ENCODE results near the gene DVL2. TPM values are rescaled to one million over a fixed set of nuclear protein-coding genes. Genes with fewer than 3 reads are reported as not detected.
A peak's percentile ranks its signal among the peaks of the same experiment; 100 is the strongest.

Gene DVL2
- total and polyA plus RNA-seq, 9 donors = 8.2 to 80.6 (median 55.8) TPM

GRCh38 chr17:7219812-7220592 is 14.3 kb downstream of the DVL2 start, which contains the start of the genes ACADVL and DLG4:
Gene ACADVL, plus strand, starts transcription at chr17:7219938. Its CDS starts 47 bp downstream, at chr17:7219985.
Gene DLG4, minus strand, starts transcription at chr17:7219836.
- DNase-seq = peak; percentile 93 to 95 (median 95)
- Histone ChIP-seq H3K4me1 (ENCODE audit: insufficient read depth) (peaks cover 16% of the 10 kb centered on the region), H3K36me3 (no peaks in the 10 kb centered on the region), H3K9me3 (no peaks in the 10 kb centered on the region), H3K27ac (peak within 1 kb of the TSS; percentile 92 to 95), H3K4me3 (peak within 1 kb of the TSS; percentile 98), H3K27me3 (no peaks in the 10 kb centered on the region)
- intact Hi-C loops (cut with DNase I) = no loop called here
- 1% methylated on average over 47 to 63 of the region's 63 CpGs for WGBS, 3 donors
- TF ChIP-seq POLR2A (IDR thresholded peaks at IDR 0.05) (peak; percentile 85), EP300 (IDR thresholded peaks at IDR 0.05) (no peak)
- TF ChIP-seq, protein P1, sequence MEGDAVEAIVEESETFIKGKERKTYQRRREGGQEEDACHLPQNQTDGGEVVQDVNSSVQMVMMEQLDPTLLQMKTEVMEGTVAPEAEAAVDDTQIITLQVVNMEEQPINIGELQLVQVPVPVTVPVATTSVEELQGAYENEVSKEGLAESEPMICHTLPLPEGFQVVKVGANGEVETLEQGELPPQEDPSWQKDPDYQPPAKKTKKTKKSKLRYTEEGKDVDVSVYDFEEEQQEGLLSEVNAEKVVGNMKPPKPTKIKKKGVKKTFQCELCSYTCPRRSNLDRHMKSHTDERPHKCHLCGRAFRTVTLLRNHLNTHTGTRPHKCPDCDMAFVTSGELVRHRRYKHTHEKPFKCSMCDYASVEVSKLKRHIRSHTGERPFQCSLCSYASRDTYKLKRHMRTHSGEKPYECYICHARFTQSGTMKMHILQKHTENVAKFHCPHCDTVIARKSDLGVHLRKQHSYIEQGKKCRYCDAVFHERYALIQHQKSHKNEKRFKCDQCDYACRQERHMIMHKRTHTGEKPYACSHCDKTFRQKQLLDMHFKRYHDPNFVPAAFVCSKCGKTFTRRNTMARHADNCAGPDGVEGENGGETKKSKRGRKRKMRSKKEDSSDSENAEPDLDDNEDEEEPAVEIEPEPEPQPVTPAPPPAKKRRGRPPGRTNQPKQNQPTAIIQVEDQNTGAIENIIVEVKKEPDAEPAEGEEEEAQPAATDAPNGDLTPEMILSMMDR (IDR thresholded peaks at IDR 0.05) = peak in 2 of 3 donors; percentile 12 to 14

DNA sequence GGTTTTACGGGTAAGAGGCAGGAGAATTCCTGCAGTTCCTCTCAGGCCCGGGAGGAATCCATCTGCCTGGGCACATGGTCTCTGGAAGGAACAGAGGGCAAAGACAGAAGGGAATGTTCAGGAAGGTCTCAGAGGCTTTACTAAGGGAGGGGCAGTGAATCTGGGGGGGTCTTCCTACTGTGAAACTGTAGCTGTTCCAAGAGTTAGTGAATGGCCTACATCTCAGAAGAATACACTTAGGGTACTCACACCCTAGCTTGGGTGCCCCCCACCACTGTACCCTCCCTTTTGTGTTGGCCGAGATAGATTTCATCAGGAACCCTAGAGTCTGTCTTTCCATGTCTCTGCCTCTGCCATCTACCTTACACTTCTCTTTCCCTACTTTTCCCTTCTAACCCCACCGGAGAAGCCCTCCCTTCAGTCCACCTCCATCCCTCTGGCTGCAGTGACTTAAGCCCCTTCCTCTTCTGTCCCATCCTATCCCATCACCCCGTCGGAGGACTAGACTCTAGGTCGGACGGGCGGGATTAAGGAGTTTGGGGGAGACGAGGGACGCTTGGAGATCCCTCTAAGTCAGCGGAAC is 15.0 kb downstream of the DVL2 start:
- peaks cover 16% of the 10 kb centered on the region for H3K4me1 ChIP-seq (ENCODE audit: insufficient read depth)
- peak overlapping the region; percentile 47 to 95 for H3K27ac ChIP-seq
- intact Hi-C loops (cut with DNase I) = no loop called here
- H3K36me3 ChIP-seq = no peaks in the 10 kb centered on the region
- peak overlapping the region; percentile 98 for H3K4me3 ChIP-seq
- 14 to 15% (median 15%) methylated on average over 12 of the region's 12 CpGs for WGBS, 3 donors
- DNase-seq = no peak
- no peaks in the 10 kb centered on the region for H3K27me3 ChIP-seq
- H3K9me3 ChIP-seq = no peaks in the 10 kb centered on the region
- TF ChIP-seq, protein P1 (IDR thresholded peaks at IDR 0.05) = no peak
- TF ChIP-seq POLR2A (IDR thresholded peaks at IDR 0.05) (no peak), EP300 (IDR thresholded peaks at IDR 0.05) (no peak)

DNA sequence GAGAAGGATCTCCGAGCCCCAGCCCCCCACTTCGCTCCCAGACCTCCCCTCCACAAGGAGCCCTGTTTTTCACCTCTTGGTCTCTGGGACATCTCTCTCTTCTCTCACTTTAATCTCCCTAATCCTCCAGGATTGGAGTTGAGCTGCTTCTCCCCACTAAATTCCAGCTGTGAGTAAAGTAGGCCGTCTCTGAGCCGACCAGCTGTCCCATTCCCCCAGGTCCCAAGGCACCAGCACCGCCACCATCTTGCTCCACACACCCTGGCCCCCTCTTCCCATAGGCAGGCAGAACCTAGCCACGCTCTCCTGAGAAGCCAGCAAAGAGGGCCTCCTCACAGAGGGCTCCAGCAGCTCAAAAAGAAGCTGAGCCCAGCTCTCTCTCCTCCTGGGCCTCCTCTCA is 15.6 kb downstream of the DVL2 start:
- intact Hi-C loops (cut with DNase I) = no loop called here
- DNase-seq = peak in 1 of 5 donors; percentile 33
- H3K27me3 ChIP-seq = no peaks in the 10 kb centered on the region
- no peak for TF ChIP-seq EP300 (IDR thresholded peaks at IDR 0.05)
- TF ChIP-seq, protein P1 (IDR thresholded peaks at IDR 0.05) = no peak
- no peak for TF ChIP-seq POLR2A (IDR thresholded peaks at IDR 0.05)
- no peak overlapping the region for H3K27ac ChIP-seq
- peaks cover 17% of the 10 kb centered on the region for H3K4me1 ChIP-seq (ENCODE audit: insufficient read depth)
- no peaks in the 10 kb centered on the region for H3K9me3 ChIP-seq
- 78 to 83% (median 81%) methylated on average over 6 of the region's 6 CpGs for WGBS, 3 donors
- H3K36me3 ChIP-seq = no peaks in the 10 kb centered on the region
- no peak overlapping the region for H3K4me3 ChIP-seq

GRCh38 chr17:7218166-7218565 is 16.2 kb downstream of the DVL2 start:
- H3K27ac ChIP-seq = peak overlapping the region in 1 of 2 donors; percentile 26
- no peaks in the 10 kb centered on the region for H3K36me3 ChIP-seq
- no peaks in the 10 kb centered on the region for H3K27me3 ChIP-seq
- no peak overlapping the region for H3K4me3 ChIP-seq
- peak in 2 of 5 donors; percentile 43 to 45 for DNase-seq
- no peak for TF ChIP-seq EP300 (IDR thresholded peaks at IDR 0.05)
- TF ChIP-seq, protein P1 (IDR thresholded peaks at IDR 0.05) = no peak
- no peak for TF ChIP-seq POLR2A (IDR thresholded peaks at IDR 0.05)
- no peaks in the 10 kb centered on the region for H3K9me3 ChIP-seq
- intact Hi-C loops (cut with DNase I) = no loop called here
- H3K4me1 ChIP-seq (ENCODE audit: insufficient read depth) = peaks cover 19% of the 10 kb centered on the region
- WGBS, 3 donors = 55 to 62% (median 57%) methylated on average over 6 of the region's 6 CpGs

All from ovary (tissue), 9 donors.